GM19043 (cell line): ENCODE measurements around the gene CT83.

ENCODE experiments used
- ATAC-seq: cut with Tn5 transposase; IDR thresholded peaks from one replicate; pipeline ENCODE4 v1.9.1; 2021; ENCODE audit warnings: low read depth; ENCODE audit not compliant: unreplicated experiment

The CT83 gene, protein sequence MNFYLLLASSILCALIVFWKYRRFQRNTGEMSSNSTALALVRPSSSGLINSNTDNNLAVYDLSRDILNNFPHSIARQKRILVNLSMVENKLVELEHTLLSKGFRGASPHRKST

DNA sequence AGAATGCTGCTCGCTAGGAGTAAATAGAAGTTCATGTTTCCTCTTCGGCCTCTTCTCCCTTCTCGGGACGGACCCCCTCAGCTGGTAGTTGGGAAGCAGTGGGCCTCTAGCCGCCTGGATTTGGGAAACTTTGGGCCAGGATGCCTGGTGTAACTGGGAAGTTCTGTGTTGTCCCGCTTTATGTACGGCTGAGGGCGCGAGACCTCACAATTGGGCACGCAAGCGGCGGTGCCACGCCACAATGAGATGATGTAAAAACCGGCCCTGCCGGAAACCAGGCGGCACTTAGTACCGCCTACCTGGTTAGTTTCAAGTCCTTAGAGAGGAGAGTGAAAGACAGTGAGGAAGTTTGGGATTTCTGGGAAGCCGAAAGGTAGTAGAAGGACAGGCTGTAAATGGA, at the start of gene CT83:
Gene CT83, minus strand, starts transcription at position 155 of the 400 bp plus-strand sequence. Its CDS starts 120 bp downstream, at position 35.
- no peak for ATAC-seq

DNA sequence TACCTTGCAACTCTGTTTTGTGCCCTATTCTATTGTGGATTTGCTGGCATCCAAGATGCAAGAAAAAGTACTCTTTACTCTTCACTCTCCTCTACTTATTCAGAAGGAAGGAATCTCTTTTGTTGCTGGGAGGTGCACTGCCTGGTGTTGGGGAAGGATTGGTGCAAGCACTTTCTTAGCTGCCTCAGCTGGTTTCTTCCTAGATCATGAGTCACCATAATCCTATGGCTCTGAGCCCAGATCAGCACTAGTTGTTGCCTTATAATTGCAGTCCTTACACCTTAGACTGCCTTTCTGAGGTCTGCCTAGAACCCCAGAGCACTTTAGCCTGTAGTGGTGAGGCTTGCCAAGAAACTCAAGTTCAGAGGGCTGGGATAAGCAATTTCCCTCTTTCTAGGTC, 37.0 kb upstream of the CT83 start:
- no peak for ATAC-seq

DNA sequence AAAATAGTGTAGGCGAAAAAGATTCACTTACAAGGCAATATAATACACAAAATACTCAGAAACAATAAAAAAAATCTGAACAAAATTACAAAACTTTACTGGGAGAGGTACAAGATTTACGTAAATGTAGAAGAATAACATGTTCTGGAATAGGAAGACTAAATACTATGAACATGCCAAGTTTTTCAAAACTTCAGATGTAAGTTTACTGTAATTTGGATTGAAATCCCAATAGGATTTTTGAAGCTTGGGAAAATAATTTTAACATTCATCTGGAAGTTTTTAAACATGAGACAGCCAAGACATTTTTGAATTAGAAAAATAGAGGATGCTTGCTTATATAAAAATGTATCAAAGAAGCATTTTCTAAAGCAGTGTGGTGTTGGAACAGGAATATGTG, 30.5 kb upstream of the CT83 start:
- ATAC-seq, result no peak

DNA sequence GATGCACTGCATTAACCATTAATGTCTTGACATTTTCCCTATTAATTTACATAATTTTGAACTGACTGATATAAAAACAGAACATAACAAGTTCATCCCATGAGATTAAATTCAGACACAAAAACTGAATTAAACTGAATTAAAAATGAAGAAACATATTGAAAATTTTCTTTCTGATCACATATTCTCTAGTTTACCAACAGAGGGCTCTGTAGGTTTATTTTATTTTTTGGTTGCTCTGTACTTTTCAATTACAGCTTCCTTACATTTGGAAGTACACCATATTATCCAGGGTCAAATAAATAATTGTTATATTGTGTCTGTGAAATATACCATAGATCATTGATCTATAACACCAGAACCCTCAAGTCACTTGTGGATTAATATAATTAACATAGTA, 27.3 kb upstream of the CT83 start:
- no peak for ATAC-seq

DNA sequence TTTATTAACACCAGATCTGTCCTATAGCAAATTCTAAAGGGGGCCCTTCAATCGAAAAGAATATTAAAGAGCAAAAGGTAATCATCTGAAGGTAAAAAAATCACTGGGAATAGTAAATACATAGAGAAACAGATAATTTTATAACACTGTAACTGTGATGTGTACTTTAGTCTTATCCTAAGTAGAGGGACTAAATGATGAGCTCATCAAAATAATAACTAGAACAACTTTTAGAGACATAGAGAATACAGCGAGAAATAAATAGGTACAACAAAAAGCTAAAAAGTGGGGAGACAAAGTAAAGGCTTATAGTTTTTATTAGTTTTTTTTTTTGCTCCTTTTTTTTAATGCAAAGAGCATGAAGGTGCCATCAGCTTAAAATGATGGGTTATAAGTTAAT, 17.3 kb upstream of the CT83 start:
- ATAC-seq, result no peak

DNA sequence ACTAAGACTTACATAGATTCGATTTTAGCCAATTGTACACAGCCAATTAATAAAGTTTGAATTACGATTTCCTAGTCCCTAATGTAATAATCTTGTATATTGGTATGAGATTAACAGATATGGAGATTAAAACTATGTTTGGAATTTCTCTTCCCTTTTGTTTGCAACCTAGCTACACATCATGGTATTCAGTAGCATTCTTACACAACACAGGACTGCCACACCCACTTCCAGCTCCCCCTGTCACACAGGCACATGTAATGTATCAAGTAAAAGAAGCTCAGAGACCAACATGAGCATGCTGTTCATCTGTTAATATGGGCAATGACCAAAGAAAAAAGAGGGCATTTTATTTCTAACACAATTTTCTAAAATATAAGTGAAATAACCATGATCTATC, 13.6 kb downstream of the CT83 start:
- no peak for ATAC-seq

DNA sequence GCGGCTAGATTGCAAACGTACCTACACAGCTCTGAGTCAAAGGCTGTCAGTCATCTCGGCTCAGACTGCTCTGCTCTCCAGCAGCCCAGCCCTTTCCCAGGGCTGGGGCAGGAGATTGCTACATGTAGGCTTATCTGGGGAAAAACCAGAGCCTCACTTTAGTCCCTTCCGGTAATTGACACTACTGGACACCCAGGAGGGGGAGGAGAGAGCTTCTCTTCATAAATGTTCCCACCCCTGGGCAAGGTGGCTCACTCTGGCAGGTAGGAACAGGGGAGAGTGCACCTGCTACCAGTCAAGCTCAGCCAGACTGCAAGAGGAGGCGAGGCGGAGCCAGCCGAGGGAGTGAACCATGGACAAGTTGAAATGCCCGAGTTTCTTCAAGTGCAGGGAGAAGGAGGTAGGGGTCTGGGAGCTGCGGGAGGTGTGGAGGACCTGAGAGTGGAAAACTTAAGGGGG, 26.4 kb downstream of the CT83 start, which contains the start of gene SLC6A14:
Gene SLC6A14, plus strand, starts transcription at position 249 of the 459 bp plus-strand sequence. Its CDS starts 104 bp downstream, at position 353.
- ATAC-seq, result no peak

DNA sequence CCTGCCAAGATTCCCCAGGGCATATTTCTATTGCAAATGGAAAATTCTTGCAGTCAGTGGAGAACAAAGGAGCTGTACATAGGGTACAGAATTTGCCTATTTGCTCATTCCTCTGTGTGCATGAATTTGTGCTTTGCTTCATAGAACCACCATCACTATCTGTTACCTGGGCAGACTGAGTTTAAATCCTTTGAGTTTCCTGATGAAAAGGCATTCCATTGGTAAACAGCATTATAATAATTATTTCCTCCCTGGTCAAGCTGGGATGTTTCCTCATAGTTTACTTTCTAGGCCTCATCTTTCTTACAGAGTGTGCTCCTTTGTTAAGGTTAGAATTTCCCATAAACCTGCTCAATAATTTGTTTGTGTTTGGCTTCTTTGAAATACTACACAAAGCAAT, 27.2 kb downstream of the CT83 start:
- ATAC-seq, result no peak

DNA sequence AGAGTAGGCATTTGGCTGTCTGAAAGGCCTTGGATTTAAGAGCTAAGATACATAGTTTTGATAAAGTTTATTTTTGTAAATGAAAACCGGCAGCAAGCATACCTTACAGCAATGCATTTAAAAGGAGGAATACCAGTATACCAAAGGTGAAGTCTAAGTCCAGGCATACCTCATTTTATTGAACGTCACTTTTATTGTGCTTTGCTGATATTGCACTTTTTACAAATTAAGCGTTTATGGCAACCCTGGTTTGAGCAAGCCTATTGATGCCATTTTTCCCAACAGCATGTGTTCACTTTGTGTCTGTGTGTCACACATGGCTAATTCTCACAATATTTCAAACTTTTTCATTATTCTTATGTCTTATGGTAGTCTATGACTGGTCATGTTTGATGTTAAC, 34.8 kb downstream of the CT83 start:
- no peak for ATAC-seq

DNA sequence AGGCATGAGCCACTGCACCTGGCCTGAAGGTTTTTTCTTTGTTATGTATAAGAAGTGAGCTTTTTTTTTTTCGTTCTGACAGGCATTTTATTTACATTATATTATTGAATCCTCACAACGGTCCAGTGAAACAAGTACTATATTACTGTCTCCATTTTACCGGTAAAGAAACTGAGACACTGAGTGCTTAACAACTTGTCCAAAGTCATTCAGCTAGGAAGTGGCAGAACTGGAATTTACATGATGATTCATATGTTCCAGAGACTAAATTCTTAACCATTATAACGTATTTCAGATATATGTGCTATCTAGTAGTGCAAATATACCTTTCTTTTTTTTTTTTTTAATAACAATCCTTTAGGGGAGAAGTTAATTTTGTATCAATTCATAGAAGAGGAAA, 44.8 kb downstream of the CT83 start:
- ATAC-seq, result no peak

DNA sequence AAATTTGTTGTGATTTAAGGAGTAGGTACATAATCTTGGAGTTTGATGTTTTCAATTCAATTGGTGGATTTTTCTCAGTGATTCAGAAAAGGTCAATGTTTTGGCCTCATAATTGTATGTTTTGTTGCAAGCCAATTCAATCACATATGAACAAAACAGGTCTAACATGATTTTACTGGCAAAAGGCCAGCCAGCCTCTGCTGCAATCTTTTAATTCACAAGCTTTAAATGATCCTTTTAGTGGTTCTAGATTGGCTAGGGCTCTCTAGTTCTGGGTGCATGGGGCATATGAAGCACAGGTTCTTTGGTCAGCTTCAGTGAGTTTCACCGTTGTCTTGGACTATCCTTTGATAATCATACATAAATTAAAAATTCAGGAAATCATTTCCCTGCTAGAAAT, 45.6 kb downstream of the CT83 start:
- ATAC-seq, result no peak

DNA sequence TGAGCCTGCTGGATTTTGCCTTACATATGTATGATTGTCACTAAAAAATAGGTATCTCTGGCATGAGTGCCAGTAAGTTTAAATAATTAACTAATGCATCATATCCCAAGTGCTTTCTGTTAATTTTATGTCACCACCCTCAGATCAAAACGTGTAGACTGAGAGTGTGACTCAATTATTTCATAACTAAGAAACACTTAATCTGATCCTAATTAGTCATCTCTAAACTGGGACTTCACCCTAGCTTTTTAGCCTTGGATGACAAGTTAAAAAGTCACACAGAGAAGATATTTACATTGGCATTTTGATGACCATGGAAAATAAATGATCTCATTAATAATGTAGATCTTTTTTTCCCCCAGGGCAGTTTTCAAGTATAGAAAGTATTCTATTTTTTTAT, 49.5 kb downstream of the CT83 start:
- ATAC-seq, result no peak
